HG03139 (cell line): ENCODE data around the gene KCNE4.

ENCODE experiments used
- ATAC-seq: cut with Tn5 transposase; IDR thresholded peaks from one replicate; pipeline ENCODE4 v1.9.1; 2021; ENCODE audit not compliant: unreplicated experiment

Gene KCNE4

DNA sequence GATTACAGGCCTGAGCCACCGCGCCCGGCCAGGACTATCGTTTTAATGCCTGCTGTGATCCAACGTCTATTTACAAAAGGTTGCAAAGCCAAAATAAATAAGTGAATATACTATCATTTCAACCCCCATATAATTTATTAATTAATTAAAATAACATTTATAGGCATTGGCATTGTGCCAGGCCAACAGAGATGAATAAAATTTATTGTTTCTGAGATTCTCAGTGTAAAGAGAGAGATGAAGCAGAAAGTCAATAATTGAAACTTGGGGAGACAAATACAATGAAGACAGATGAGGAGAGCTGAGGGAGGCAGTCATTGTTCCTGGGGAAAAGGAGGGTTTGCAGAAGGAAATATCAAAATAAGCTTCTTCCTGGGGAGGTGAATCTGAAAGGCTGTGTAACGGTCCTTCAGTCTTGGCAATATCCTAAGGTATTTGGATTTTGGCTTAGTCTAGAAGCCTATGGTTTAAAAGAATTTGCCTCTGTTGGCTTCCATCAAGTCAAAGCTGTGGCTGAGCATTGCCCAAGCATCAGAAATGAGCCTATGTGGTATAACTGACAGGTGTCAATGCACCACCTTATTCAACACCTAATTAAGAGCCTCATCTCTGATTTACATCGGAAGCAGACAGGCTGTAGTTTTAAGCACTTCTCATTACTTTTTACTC lies 31.5 kb downstream of the KCNE4 start:
- no peak for ATAC-seq

DNA sequence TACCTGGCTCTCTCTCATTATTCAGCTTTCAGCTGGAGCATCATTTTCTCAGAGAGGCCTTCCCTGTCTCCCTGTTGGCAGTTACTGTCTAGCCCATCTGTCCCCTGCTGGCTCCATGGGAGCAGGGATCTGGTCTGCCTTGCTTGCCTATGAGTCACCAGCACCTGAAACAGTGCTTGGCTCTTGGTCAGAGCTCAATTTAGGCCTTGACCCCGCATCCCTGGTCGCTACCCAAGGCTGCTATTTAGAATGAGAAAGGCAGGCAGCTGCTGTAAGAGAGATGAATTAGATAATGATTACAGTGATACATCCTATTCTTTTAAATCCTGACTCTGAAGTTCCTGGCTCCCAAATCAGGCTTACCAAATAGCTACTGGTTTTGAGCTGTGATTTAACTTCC lies 32.9 kb downstream of the KCNE4 start:
- ATAC-seq = no peak

DNA sequence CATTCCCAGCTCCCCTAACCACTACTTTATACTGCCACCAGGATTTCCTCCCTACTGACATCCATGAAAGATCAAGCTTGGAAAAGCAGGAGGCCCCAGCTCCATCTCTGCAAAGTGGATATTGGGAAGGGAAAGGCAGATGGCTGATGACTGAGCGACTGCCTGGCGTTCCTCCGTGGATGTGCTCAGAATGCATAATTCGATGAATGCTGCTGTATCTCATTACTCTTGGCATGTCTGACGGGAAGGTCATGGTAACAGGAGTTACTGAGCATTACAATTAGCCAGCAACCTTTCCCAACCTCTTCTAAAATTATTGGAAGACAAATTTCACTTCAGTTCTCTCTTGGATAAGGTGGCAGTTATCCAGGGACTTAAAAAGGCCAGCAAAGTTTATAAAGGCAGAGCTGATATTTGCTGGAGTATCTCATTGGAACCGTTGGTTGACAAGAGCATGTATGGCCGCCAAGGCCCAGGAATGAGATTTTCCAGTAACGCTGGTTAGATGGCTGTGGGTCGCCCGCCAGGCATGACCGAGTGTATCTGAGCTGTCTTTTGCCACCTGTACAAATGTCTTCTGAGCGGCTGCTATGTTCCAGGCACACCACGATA lies 34.5 kb downstream of the KCNE4 start:
- ATAC-seq = no peak

DNA sequence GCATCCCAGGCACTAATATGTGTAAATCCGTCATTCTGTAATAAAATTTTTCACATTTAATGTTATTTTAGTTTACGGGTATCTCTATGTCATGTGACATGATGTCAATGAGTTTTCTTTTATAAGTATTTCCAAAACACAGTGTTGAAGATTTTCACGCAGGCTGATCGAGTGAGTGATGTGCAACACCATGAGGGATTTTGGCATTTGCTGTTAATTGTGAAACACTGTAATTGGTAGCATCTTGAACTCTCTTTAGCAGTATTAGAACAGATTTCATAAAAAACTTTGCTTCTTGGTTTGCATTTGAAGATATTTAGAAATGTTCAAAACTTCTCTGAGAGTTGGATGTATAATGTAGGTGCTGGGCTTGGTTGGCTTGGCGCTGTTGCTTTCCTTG lies 35.5 kb downstream of the KCNE4 start:
- ATAC-seq = no peak

DNA sequence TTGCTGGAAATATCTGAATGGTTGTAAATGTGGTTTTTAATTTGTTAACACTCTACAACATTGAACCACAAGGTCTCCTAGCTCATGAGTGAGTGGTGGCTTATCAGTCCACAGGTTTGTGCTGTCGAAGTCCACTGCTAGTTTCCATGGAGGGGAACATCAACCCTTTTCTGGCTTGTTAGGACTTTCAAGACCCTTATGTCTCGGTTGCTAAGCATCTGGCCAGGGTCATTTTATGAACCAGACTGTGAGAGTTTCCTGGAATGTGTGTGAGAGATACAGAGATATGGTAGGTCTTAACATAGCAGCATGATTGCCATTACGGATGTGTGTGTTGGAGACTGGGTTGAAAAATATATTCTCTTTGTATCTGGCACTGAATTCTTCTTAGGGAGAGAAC lies 36.9 kb downstream of the KCNE4 start:
- ATAC-seq = no peak

DNA sequence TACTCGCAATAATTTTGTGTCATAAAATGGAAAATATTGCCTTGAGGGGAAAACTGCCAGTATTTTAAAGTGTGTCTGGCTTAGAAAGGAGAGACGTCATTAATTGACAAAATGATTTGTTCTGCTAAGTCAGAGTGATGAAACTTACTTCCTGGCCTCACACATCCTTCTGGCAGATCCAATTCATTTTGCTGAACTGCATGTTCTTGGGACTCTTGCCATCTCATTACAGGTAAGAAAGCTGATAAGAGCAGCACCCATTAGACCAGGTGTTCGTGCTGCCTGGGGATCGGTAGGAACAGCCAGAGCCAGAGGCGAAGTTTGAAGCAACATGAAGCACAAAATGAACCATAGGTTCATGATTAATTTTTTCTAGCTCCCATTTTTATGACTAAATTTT lies 38.0 kb downstream of the KCNE4 start:
- ATAC-seq = no peak

DNA sequence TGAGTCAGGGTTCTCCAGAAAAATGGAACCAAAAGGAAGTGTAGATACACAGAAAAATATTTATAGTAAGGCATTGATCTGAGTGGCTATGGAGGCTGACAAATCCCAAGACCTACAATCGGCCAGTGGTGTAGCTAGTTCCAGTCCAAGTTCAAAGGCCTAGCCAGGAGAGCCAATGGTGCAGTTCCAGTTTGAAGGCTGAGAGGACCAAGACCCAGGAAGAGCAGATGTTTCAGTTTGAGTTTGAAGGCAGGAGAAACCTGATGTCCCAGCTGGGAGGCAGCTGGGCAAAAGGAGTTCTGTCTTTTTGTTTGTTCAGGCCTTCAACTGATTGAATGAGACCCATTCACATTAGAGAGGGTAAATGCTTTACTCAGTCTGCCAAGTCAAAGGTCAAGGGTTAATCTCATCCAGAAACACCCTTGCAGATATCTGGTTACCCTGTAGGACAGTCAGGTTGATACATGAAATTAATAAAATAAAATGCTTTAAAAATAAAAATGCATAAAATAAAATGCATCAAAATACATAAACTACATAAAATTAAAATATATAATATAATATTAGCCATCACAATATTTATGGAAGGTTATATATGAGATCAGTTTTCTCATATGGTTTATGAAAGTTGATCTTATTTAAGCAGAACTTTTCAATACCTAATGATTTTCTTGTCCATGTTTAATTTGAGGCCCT lies 38.7 kb downstream of the KCNE4 start:
- no peak for ATAC-seq

DNA sequence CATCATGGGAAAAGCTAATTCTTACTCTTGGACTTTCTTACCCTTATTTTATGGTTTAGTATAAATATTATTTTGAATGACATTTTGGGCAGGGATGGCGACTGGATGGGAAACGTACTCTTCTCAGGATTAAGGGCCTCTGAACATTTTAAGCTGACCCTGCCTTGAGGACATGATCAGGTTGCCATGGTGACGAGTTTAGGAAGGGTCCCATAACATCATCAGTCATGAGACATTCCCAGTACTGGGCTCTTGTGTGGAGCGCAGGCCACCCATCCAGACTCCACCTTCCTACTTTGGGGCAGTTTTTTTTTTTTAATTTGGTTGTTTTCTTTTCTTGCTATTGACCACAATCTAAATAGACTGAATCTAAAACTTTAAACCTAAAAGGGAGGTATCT lies 40.7 kb downstream of the KCNE4 start:
- ATAC-seq = no peak

DNA sequence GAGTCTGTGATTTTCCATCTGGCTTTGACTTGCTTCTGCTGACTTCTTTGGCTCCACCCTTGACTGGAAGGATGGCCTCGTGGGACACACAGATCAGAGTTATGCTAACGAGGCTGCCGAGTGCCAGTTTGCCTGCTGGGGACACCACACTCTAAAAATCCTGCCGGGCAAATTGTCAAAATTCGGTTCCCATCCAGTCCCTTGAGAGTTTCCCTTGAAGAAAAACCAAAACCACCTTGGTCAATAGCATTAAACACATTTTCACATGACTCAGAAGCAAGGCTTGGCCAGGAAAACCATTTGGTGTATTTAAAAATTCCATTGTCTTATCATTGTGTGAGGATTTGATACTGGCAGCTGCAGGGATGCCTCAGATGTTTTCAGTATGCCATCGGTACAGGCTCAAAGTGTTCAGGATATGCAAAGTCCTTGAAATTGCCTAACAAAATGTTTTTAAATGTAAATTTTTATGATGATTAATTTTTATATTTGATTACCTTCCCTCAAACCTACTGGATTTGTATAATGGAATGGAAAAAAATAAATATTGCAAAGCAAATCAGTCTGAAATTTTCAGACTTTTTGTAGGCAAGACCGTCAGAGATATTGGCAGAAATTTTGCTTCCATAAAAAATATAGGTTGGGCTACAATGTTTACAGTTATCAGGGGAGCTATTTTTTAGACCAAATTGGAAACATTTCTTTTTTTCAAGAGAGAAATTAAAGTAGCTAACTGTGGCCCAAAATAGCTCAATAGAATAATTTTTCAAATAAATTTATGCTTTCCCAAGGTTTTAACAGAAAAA lies 41.6 kb downstream of the KCNE4 start:
- ATAC-seq = no peak

DNA sequence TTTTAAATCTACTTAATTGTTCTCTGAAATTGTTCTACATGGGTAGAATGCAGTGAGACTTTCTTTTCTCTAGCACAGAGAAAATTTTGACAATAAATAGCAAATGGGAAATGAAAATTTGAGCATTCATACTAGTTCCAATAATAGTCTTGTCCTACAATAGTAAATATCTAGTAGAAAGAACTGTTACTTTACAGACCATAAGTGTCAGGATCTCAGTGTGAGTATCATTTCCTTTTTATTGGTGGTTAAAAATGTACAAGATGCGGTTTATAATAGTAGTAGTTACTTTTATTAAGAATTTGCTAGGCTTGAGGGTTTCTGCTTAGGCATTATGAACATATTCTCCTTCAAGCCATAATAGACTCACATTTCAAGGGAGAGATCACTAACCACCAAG lies 43.2 kb downstream of the KCNE4 start:
- no peak for ATAC-seq

DNA sequence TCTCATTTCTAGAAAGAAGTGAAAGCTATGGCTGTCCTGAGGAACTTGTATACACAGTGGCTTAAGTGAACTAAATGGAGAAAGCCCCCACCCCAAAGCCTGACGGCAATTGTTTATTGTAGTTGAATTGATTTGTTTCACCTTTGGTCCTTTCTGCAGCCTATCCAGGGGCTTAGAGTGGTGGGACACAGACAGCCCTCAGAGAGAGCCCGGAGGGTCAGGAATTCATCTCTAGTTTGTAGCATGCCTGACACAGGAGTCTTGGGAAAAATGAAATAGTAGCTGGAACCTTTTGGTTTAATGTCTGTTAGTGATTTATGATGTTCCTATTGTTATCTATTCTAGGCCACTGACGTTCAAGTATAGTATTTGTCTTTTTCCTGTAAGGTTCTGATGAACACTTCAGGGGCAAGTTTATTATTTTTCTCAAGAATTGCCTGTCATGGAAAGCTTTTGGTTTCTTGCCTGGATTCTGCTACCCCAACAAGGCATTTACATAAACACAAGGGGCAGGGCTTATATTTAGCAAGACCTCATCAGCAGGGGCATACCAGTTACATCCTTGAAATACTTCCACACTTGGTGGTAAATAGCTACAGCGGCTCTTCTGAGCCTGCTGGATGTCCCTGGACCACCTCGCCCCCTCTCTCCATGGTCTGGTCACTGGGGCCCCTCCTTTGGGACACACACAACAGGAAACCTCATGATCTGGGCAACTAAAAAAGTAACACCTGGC lies 44.4 kb downstream of the KCNE4 start:
- ATAC-seq = no peak

DNA sequence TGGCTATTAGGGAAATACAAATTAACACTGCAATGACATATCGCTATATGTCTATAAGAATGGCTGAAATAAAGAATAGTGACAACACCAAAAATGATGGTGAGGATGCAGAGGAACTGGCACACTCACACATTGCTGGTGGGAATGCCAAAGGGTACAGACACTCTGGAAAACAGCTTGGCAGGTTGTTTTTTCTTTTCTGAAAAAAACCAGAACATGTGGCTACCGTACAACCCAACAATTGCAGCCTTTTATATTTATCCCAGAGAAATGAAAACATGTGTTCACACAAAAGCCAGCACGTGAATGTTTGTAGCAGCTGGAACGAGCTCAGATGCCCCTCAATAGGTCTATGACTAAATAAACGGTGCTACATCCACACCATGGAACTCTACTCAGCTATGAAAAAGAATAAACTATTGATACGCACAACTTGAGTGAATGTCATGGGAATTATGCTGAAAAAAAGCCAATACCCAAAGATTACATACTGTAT lies 45.9 kb downstream of the KCNE4 start:
- ATAC-seq = no peak

DNA sequence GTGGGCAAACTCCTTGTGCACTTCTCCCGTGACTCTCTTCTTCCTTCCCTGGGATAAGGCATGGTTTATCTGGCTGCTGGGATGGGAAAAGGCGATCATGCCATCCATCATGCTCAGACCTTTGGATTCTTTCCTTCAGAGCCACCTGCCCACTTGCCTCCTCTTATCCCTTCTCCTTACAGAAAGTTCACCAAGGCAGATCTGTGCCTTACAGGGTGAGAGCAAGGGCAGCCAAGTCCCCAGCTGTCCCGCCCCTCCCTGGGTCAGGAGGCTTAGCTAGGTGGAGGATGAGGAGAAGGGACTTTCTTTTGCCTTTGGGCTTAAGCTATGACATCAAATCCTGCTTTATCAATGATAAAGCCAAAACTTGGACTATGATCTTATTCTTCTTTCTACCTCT lies 47.6 kb downstream of the KCNE4 start:
- no peak for ATAC-seq

DNA sequence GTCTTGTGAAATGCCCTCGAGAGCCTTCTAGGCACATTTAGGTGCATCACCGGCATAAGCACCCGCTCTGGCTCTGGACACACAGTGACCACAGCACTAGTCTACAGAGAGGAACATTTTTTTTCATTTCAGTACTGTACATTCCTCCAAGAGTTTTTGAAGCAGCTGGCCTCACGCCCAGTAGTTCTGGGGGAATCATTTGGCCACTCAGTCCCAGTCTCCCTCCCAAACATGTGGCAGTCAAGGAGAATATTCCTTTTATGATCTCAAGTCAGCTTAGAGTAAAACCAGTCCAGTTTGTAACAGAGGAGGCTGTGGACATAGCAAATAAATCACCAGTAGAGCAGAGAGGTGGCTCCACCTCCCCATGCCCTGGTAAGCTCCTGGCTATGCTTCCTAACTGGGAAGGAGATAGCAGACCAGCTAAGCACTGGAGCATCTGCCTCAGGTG lies 48.1 kb downstream of the KCNE4 start:
- ATAC-seq = no peak

DNA sequence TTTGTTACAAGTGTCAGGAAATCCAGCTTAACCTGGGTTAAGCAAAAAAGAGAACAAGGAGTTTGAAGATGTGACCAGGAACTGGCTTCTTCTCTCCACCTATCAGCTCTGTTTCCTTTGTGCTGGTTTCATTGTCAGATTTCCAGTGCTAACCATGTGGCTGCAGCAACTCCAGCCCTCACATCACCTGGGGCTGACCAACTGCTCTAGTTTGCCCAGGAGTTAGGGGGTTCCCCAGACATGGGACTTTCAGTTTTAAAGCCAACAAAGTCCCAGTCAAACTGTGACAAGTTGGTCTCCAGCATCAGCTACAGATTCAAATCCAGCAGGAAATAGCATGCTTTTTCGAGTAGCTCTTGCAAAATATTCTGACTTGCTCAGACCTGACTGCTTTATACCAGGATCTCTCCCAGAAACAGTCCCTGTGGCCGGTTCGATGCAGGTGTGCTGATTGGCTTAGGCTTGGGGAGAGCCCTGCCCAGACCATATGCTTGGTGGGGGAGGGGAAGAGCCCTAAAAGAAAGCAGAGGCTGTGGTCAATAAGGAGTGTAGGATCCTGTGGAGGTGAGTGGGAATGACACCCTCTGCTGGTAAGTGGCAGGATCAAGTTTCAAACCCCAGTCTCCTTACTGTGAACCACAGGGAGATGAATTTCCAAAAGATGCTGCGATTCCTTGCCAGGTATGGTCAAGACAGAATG lies 49.5 kb downstream of the KCNE4 start:
- peak; percentile 65 for ATAC-seq

DNA sequence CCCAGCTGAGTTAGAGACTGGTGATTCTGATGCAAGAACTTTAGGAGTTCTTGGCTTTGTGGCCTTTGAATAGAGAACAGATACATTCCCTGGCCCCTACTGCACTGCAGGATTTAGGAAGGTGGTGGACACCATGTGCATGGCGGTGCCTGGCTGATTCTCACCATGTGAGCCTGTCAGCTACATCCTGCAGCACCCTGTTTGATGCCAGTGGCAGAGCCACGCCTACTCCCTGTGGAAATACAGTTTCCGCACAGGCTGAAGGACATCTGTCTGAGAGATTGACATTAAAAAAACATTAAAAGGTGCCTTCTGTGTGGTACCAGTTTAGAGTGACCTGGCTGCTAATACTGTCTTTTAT lies 50.0 kb downstream of the KCNE4 start:
- ATAC-seq = no peak

DNA sequence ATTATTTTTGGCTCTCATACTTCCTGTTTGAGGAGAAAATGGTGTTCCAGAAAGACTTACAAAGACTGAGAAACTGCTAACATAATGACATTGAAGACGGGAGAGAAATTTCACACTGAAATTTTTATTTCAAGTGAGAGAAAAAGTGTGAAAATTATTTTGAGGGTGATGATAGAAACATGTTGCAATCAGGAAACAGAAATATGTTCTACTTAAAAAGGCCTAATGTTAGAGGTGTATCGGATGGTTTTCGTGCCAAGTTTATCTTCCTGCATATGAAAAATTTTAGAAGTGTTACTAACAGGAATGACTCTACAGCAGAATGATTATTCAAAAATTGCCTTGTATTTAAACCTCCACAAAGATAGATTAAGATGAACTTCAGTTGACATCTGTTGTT lies 50.5 kb downstream of the KCNE4 start:
- no peak for ATAC-seq

DNA sequence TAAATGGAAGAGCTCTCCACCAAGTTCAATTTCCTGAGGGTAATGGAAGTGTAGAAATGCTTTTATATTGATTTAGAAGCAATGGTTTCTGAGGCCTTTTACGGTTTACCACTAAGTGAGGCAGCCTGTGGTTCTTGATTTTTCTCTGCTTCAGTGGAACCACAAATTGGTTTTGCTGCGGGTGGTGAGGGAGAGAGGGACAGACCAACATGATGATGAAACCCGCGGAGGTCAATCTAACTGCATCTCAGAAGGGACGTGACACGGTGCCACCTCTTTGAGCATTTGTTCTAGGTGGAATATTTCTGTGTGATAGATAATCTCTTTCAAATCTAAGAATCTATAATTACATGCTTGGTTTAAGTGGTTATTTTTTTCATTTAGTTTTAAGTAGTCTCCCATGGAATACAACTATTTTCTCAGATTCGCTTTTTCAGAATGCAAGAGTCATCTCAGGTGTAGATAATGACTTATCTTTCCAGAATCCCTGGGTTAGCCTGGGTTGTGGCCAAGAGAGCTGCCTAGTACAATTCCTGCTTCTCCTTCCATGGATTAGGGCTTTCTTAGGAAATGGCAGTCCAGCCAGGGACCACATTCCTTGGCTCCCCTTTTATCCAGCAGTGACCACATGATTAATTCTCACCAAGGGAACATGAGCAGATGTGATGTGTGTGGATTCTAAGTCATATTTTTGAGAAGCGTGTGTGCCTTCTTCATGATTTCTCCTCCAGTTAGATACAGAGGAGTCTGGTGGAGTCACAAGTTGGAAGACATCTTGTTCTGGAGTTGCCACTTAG lies 52.5 kb downstream of the KCNE4 start:
- ATAC-seq = no peak
